Hypothalamus (tissue), 51 donors: ENCODE data around the gene UGT1A10.

ENCODE experiments used
- DNase-seq, 51 donors: peaks; one replicate each; lab custom pipeline; 2025; lab: John Stamatoyannopoulos, UW

The UGT1A10 gene

GRCh38 chr2:233768076-233768475 is 131.8 kb downstream of the UGT1A10 start:
- no peak for DNase-seq

- DNase-seq = no peak
Observed at GRCh38 chr2:233769260-233769659, 133.0 kb downstream of the UGT1A10 start.

- DNase-seq = no peak
Observed at GRCh38 chr2:233772153-233772552, 135.9 kb downstream of the UGT1A10 start.

- DNase-seq = no peak
Observed at GRCh38 chr2:233772583-233772982, 136.3 kb downstream of the UGT1A10 start.

GRCh38 chr2:233773854-233774253 is 137.6 kb downstream of the UGT1A10 start:
- DNase-seq = no peak

DNA sequence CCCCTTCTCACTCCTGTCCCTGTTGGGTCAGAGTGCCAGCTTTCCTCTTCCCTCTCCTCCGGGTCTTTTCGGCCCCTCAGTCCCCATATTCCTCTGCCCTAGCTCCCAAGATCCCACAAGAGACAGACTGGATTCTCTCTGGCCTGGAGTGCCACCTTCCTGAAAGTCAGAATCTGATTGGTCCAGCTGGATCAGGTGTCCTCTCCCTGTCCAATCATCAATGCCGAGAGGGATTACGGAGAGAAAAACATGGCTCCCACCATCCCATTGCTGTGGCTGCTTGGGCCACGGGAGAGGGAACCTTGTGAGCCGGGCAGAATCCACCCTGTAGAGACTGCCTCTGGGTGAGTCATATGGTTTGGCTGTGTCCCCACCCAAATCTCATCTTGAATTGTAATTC is 139.2 kb downstream of the UGT1A10 start:
- DNase-seq = no peak

DNA sequence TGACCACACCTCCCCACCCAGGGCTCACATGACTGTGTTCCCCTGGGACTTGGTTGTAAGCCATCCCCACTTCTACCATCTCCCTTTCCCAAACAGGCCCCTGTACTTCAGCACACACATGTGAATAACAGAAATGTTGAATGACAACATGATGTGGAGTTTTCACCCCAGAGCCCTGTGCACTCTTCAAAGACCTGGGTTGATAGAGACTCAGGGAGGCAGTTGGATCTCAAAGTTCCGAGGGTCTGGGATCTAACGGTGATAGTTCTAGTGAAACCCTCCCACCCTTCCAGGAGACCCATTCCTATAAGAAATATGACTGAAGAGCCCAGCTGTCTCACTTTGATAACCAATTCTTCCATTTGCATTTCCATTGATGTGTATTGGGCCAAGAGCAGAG is 141.8 kb downstream of the UGT1A10 start, which contains the start of gene MROH2A:
TSS of gene MROH2A (plus strand) at position 301 of the 400 bp plus-strand sequence. CDS start 1,029 bp downstream, outside the sequence.
- DNase-seq = no peak

DNA sequence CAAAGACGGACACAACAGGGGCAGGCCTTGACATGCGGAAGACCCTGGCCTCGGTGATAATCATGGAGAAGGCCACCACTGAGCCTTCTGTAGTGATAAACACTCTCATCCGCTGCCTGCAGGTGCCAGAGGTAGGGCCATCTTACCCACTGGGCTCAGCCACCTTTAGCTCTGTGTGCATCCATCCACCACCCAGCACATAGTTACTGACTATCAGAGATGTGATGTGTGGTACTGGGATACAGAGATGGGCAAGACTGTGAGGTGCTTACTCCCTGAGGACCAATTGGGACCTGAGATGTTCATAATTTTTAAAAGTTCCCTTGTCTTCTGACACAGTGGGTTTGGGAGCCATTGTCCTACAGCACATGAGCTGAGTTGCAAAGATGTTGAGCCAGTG is 143.5 kb downstream of the UGT1A10 start:
- no peak for DNase-seq

DNA sequence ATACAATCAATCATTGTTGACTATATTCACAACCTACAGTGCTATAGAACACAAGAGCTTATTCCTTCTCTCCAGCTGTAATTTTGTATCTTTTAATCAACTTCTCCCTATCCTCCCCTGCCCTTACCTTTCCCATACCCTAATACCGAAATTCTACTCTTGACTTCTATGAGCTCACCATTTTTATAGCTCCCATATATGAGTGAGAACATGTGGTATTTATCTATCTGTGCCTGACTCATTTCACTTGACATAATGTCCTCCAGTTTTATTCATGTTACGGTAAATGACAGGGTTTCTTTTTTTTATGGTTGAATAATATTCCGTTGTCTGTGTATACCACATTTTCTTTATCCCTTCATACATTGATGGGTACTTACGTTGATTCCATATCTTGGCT is 144.5 kb downstream of the UGT1A10 start:
- DNase-seq = no peak

- no peak for DNase-seq
Observed at GRCh38 chr2:233789554-233789953, 153.3 kb downstream of the UGT1A10 start.

DNA sequence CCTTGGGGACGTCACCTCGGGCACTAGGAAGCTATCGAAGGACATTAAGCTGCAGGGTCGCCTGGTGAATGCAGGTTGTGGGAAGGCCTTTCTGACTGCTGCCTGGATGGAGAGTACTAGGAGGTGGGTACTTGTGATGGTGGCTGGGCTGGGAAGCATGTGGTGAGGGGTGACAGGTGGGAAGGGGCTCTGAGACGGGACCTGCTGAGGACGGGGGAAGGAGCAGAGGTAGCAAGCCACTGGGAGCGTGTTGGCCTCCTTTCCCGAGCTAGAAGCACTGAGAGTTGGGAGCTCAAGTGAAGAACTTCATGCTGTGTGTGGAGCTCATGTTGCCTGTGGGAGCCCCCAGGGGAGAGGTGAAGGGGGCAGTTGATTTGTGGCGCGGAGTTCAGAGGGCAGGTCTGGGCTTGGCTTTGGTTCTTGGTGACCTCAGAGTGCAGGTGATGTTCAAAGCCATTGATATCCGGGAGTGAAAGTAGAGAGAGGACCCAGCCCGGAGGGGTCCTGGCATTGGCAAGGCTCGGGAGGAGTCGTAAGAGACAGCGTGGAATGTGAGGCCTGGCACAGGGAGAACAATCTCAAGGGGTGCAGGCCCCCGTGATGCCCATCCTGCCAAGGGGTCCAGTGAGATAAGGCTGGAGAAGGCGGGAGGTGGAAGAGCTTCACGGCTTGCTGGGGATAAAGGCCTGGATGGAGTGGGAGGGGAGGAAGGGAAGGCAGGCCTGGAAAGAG is 155.1 kb downstream of the UGT1A10 start:
- DNase-seq = no peak

DNA sequence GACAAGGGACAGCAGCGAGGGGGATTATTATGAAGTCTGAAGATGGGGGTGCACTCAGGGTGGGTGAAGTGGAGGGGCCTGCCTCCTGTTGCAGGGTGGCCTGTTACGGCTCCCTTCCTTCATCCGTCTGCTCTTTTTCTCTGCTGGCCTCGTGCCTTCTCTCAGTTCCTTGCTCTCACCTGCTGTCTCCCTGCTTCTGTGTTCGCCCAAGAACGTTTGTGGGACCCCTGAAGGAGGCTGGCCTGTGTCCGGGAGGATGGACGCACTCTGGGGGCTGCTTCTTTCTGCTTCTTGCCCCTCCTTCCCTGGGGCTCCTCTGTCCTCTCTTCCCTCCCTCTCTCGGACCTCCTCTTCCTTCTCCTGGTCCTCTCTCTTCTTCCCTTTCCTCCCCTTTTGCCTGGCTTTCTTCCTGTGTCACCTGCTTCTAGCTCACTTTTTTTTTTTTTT is 155.7 kb downstream of the UGT1A10 start:
- no peak for DNase-seq

DNA sequence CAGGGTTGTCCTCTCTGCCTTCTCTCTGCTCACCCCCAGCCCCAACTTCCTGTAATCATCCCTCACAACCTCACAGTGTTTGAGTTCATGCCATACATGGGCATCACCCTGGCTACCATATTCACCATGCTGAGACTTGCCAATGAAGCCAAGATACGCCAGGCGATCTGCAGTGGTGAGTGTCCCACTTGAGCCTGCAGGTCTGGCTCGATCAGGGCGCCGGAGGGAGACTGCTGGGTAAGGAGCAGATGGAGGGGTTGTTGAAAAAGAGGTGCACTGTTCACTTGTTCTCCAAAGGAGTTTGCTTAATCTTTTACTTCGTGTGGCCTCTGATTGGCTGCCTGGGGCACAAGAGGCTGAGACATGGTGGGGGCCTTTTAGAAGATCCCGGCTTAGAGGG is 156.5 kb downstream of the UGT1A10 start:
- no peak for DNase-seq

- DNase-seq = peak in 1 of 51 donors; percentile 5
Observed at GRCh38 chr2:233793465-233794127, 157.3 kb downstream of the UGT1A10 start.

DNA sequence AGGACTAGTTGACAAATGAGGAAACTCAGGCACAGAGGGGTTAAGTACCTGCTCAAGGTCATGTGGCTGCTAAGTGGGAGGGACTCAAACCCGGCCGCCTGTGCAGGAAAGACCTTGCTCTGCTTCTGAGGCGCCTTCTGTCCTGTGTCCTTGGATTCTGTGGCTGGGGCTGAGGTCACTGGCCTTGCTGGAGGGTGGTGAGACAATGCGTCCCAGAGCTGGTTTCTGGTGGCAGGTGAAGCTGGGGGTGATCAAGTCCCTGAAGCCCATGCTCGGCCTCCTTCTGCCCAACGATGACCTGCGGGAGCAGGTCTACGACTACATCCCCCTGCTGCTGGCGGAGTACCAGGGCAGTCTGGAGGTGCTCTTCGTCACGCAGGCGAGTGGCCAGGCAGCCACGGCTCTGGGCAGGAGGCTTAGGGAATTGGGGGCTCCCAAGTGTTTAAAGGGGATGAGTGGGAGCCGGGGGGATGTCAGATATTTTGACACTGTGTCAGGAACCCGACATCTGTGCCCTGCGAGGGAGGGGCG is 157.9 kb downstream of the UGT1A10 start:
- DNase-seq = no peak

DNA sequence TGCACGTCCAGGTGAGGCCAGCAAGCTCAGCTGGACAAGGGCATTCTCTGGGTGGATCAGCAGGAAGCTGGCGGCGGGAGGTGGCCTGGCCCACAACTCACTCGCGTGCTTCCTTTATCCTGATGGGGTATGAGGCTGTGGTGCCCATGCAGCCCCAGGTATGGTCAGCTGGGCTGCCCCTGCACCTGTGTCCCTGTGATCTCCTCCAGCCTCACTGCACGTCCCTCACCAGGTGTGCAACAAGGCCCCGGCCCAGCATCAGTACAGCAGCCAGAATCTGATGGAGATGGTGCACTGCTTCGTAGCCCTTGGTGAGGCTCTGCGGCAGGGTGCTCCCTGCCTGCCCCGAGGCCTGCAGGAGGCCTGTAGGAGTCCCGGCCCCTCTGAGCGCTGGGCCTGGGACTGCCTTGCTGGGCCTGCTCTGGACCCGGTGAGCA is 159.5 kb downstream of the UGT1A10 start:
- DNase-seq = no peak

- DNase-seq = no peak
Observed at GRCh38 chr2:233796254-233796653, 160.0 kb downstream of the UGT1A10 start.

- no peak for DNase-seq
Observed at GRCh38 chr2:233798335-233799086, 162.3 kb downstream of the UGT1A10 start.

- no peak for DNase-seq
Observed at GRCh38 chr2:233799087-233799665, 162.9 kb downstream of the UGT1A10 start.

DNA sequence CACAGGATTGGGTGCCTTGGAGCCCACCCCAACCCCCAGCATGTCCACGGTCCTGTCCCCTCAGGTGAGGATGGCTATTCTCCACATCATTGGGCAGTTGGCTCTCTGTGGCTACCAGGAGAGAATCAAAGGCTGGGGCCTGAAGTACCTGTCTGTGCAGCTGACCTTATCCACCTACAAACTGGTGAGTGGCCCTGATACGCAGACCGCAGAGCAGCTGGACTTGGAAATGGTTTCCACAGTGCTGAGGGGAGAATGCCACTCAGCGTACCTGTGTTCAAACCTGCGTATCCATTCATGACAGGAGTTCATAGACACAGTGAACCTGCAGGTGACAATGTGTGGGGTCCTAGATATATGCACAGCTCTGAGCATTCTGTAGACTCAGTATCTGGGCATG is 163.5 kb downstream of the UGT1A10 start:
- DNase-seq = no peak

- DNase-seq = no peak
Observed at GRCh38 chr2:233800208-233800607, 164.0 kb downstream of the UGT1A10 start.
